Measurements from ENCODE around the gene ABL2.
"Not testable (repeated sequence)": the region's sequence is repeated elsewhere in the genome, so short reads cannot be mapped to it uniquely, and the experiment has no call there.

DNA sequence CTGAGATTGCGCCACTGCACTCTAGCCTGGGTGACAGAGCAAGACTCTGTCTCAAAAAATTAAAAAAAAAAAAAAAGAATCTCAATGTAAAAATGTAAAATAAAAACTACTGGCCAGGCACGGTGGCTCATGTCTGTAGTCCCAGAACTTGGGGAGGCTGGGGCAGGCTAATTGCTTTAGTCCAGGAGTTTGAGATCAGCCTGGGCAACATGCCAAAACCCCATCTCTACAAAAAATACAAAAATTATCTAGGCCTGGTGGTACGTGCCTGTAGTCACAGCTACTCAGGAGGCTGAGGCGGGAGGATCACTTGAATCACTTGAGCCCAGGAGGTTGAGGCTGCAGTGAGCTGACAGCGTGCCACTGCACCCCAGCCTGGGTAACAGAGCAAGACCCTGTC, 44.9 kb upstream of the ABL2 start:
- TF ChIP-seq, protein P1, sequence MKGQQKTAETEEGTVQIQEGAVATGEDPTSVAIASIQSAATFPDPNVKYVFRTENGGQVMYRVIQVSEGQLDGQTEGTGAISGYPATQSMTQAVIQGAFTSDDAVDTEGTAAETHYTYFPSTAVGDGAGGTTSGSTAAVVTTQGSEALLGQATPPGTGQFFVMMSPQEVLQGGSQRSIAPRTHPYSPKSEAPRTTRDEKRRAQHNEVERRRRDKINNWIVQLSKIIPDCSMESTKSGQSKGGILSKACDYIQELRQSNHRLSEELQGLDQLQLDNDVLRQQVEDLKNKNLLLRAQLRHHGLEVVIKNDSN (CRISPR knock-in tag; IDR thresholded peaks at IDR 0.05) = not testable (repeated sequence)
- TF ChIP-seq FOXP1 (CRISPR knock-in tag; IDR thresholded peaks at IDR 0.05; ENCODE audit: borderline replicate concordance); CREB1 (CRISPR knock-in tag; IDR thresholded peaks at IDR 0.05); PREB (CRISPR knock-in tag; IDR thresholded peaks at IDR 0.05; ENCODE audit: borderline replicate concordance); ZNF281 (CRISPR knock-in tag; IDR thresholded peaks at IDR 0.05); JUN (CRISPR knock-in tag; IDR thresholded peaks at IDR 0.05); ZNF416 (CRISPR knock-in tag; IDR thresholded peaks at IDR 0.05); TCF7 (CRISPR knock-in tag; IDR thresholded peaks at IDR 0.05; ENCODE audit: low read depth); ZNF512 (CRISPR knock-in tag; IDR thresholded peaks at IDR 0.05; ENCODE audit: borderline replicate concordance): not testable (repeated sequence)
- TF ChIP-seq, protein P2, sequence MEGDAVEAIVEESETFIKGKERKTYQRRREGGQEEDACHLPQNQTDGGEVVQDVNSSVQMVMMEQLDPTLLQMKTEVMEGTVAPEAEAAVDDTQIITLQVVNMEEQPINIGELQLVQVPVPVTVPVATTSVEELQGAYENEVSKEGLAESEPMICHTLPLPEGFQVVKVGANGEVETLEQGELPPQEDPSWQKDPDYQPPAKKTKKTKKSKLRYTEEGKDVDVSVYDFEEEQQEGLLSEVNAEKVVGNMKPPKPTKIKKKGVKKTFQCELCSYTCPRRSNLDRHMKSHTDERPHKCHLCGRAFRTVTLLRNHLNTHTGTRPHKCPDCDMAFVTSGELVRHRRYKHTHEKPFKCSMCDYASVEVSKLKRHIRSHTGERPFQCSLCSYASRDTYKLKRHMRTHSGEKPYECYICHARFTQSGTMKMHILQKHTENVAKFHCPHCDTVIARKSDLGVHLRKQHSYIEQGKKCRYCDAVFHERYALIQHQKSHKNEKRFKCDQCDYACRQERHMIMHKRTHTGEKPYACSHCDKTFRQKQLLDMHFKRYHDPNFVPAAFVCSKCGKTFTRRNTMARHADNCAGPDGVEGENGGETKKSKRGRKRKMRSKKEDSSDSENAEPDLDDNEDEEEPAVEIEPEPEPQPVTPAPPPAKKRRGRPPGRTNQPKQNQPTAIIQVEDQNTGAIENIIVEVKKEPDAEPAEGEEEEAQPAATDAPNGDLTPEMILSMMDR (IDR thresholded peaks at IDR 0.05) = not testable (repeated sequence)
- TF ChIP-seq, protein P3, sequence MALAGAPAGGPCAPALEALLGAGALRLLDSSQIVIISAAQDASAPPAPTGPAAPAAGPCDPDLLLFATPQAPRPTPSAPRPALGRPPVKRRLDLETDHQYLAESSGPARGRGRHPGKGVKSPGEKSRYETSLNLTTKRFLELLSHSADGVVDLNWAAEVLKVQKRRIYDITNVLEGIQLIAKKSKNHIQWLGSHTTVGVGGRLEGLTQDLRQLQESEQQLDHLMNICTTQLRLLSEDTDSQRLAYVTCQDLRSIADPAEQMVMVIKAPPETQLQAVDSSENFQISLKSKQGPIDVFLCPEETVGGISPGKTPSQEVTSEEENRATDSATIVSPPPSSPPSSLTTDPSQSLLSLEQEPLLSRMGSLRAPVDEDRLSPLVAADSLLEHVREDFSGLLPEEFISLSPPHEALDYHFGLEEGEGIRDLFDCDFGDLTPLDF (CRISPR knock-in tag; IDR thresholded peaks at IDR 0.05) = not testable (repeated sequence)

Measured in WTC11 (cell line).